ENCODE results near the gene NCOA3. TPM values are rescaled to one million over a fixed set of nuclear protein-coding genes. Genes with fewer than 3 reads are reported as not detected.
A peak's percentile ranks its signal among the peaks of the same experiment; 100 is the strongest.

NCOA3 gene
- total RNA-seq, 1 experiment from 2014 or later = 23.3 TPM

DNA sequence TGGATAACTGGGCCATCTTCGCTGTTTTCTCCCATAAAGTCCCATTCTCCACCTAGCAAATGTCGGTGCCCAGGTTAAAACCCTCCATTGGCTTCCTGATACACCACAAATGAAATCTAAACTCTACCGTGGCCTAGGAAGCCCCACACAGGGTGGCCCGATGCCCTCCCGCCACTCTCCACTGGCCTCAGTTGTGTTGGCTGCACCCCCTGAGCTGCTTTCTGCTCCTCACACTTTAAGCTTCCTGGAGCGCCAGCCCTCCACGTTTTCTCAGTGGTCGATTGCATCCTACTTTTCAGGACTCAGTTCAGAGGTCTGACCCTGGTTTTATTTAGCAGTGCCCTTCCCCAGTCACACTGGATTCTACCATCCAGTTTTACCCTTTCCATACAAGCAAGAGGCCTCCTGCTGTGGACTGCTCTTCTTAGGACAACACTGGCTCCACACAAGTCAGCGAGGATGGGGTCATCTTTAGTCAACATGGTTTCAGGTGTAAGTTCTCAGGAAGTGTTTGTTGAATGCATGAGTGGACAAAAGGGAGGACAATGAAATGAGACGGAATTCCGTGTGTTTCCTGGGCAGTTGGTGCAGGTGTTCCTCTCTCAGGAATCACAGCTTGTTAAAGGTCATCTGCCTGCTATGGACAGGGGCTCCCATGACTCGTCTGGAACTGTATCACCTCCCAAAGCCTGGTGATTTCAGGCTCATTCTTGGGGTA is 159.5 kb downstream of the NCOA3 start:
- Histone ChIP-seq H2AFZ (ENCODE audit: low read length) (no peak overlapping the region), H4K8ac (replicated peaks; ENCODE audit: insufficient read length, low read depth, low read length) (no peak overlapping the region), H3K4ac (ENCODE audit: low read depth, low read length) (no peak overlapping the region), H2BK20ac (ENCODE audit: low read depth, low read length, poor library complexity, severe bottlenecking) (no peak overlapping the region), H3K4me2 (ENCODE audit: insufficient read depth, insufficient read length, low read length) (no peak overlapping the region), H3K27ac (ENCODE audit: insufficient read length, low read depth, low read length) (no peak overlapping the region), H3K4me1 (ENCODE audit: insufficient read depth, low read length) (no peaks in the 10 kb centered on the region), H4K20me1 (ENCODE audit: control insufficient read depth, insufficient read depth, insufficient read length) (no peaks in the 10 kb centered on the region), H3K23ac (ENCODE audit: insufficient read length, low read depth, low read length) (no peak overlapping the region), H3K79me1 (ENCODE audit: insufficient read depth, low read depth, low read length, poor library complexity, severe bottlenecking) (no peaks in the 10 kb centered on the region), H3K23me2 (ENCODE audit: insufficient read length, low read depth, low read length, poor library complexity, severe bottlenecking) (no peaks in the 10 kb centered on the region), H3T11ph (ENCODE audit: low read length) (no peak overlapping the region), H3K56ac (ENCODE audit: insufficient read length, low read depth, low read length) (no peak overlapping the region), H3K27me3 (ENCODE audit: insufficient read depth, low read length) (no peaks in the 10 kb centered on the region), H2BK120ac (ENCODE audit: low read depth, low read length, poor library complexity, severe bottlenecking) (no peak overlapping the region), H3K9me3 (ENCODE audit: control insufficient read depth, low read depth, low read length) (no peaks in the 10 kb centered on the region), H4K91ac (ENCODE audit: insufficient read length, low read depth, low read length) (no peak overlapping the region), H3K18ac (ENCODE audit: insufficient read length, low read depth, low read length) (no peak overlapping the region), H2BK12ac (ENCODE audit: insufficient read length, low read depth, low read length) (no peak overlapping the region), H2BK15ac (ENCODE audit: low read depth, low read length) (no peak overlapping the region), H3K79me2 (ENCODE audit: insufficient read depth, low read length) (no peaks in the 10 kb centered on the region), H4K5ac (ENCODE audit: insufficient read length, low read depth, low read length) (no peak overlapping the region), H2AK5ac (ENCODE audit: insufficient read length, low read length) (no peak overlapping the region), H3K14ac (ENCODE audit: insufficient read depth, low read length) (no peak overlapping the region), H2BK5ac (ENCODE audit: insufficient read length, low read length) (no peak overlapping the region), H3K9ac (ENCODE audit: extremely low read depth, insufficient read length, low read length) (no peak overlapping the region)
- no peaks in the 10 kb centered on the region for H3K9me3 Mint-ChIP-seq
- H3K27ac Mint-ChIP-seq = peak overlapping the region; percentile 18 to 70 (median 34); a peak in 2 of 7 replicates
- H3K36me3 Mint-ChIP-seq (ENCODE audit: insufficient read depth in 1 of 3, low read depth in 3 of 3) = peaks cover 0 to 25% (median 19%) of the 10 kb centered on the region in 3 experiments; a peak in 5 of 7 replicates
- no peak overlapping the region for H3K4me3 Mint-ChIP-seq
- no peak for DNase-seq
- peaks cover 17 to 20% of the 10 kb centered on the region in 2 experiments for H3K4me1 Mint-ChIP-seq
- TF ChIP-seq, protein P1, sequence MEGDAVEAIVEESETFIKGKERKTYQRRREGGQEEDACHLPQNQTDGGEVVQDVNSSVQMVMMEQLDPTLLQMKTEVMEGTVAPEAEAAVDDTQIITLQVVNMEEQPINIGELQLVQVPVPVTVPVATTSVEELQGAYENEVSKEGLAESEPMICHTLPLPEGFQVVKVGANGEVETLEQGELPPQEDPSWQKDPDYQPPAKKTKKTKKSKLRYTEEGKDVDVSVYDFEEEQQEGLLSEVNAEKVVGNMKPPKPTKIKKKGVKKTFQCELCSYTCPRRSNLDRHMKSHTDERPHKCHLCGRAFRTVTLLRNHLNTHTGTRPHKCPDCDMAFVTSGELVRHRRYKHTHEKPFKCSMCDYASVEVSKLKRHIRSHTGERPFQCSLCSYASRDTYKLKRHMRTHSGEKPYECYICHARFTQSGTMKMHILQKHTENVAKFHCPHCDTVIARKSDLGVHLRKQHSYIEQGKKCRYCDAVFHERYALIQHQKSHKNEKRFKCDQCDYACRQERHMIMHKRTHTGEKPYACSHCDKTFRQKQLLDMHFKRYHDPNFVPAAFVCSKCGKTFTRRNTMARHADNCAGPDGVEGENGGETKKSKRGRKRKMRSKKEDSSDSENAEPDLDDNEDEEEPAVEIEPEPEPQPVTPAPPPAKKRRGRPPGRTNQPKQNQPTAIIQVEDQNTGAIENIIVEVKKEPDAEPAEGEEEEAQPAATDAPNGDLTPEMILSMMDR (conservative IDR thresholded peaks at IDR 0.05) = no peak
- H3K27me3 Mint-ChIP-seq (ENCODE audit: low read depth) = peaks cover 3% of the 10 kb centered on the region; the same call in 1 of the 2 replicates
- no CpG with 5 or more reads among the region's 12 CpGs for WGBS (ENCODE audit: extremely low coverage, insufficient read length, low lambda C conversion rate)

Measured in H9 (cell line).